GM12878 (cell line): ENCODE data around the gene STRBP. TPM values are rescaled to one million over a fixed set of nuclear protein-coding genes. Genes with fewer than 3 reads are reported as not detected.

ENCODE experiments used
- ATAC-seq: fragments of 200-7000 bp; cut with Tn5 transposase; 3 replicates; pipeline ENCODE4 v1.9.1; 2020; ENCODE audit warnings: mild to moderate bottlenecking, moderate library complexity
- BruUV-seq: library from RNA; stranded (reverse); fragments of 400-500 nt; replicated peaks from 2 replicates; lab custom pipeline; 2021; lab: Mats Ljungman, UMichigan
- CTCF ChIA-PET: fragments of 300-600 bp; sonication (Branson Sonifier 250); formaldehyde crosslinking; extraction: SDS; loops from one replicate; lab custom pipeline; 2021; ENCODE audit warnings: inconsistent platforms; lab: Yijun Ruan, JAX
- POLR2A ChIA-PET: fragments of 350-600 bp; formaldehyde crosslinking; extraction: SDS; loops from one replicate; lab custom pipeline; 2021; ENCODE audit warnings: inconsistent platforms; lab: Charles Lee
- RAD21 ChIA-PET: fragments of 300-600 bp; sonication (Branson Sonifier 250); formaldehyde crosslinking; loops from one replicate; lab custom pipeline; 2023; ENCODE audit warnings: antibody characterized with exemption; ENCODE audit not compliant: unreplicated experiment; lab: Charles Lee
- SMC1A ChIA-PET: fragments of 300-600 bp; sonication (Branson Sonifier 250); formaldehyde crosslinking; loops from one replicate; lab custom pipeline; 2023; ENCODE audit not compliant: unreplicated experiment, uncharacterized antibody; lab: Charles Lee
- DNase-seq: peaks from one replicate; pipeline ENCODE4 v3.0.0-alpha.2; 2011; ENCODE audit warnings: low read depth, low spot score
- FAIRE-seq: peaks from 3 replicates; lab custom pipeline; 2011; peaks lifted over from hg19 to GRCh38; lab: Jason Lieb, UNC
- H2AFZ ChIP-seq: 2 replicates; pipeline ENCODE4 v1.6.0; 2011; ENCODE audit warnings: low read depth, low read length, control low read depth; ENCODE audit not compliant: control insufficient read depth
- H3K27ac ChIP-seq: 2 replicates; pipeline ENCODE4 v1.5.1; 2011; ENCODE audit warnings: control low read depth; ENCODE audit not compliant: control insufficient read depth, insufficient read depth
- H3K27me3 ChIP-seq, 2 experiments: replicated peaks in 1 of 2; 2 replicates each; pipeline versions ENCODE4 v1.6.0 to v1.6.1; 2011; ENCODE audit warnings: low read length in 1 of 2; ENCODE audit not compliant: control insufficient read depth in 2 of 2, insufficient read depth in 2 of 2
- H3K36me3 ChIP-seq, 2 experiments: 2 replicates each; pipeline ENCODE4 v1.5.1; 2011; ENCODE audit warnings: low read length in 1 of 2; ENCODE audit not compliant: control insufficient read depth in 2 of 2, insufficient read depth in 2 of 2
- H3K4me1 ChIP-seq: 2 replicates; pipeline ENCODE4 v1.6.1; 2011; ENCODE audit warnings: mild to moderate bottlenecking, low read length, moderate library complexity, mixed read lengths; ENCODE audit not compliant: control insufficient read depth, insufficient read depth
- H3K4me2 ChIP-seq: 2 replicates; pipeline ENCODE4 v1.6.0; 2011; ENCODE audit warnings: control low read depth; ENCODE audit not compliant: control insufficient read depth, insufficient read depth
- H3K4me3 ChIP-seq: fragments of 200-600 bp; sonication (generic); 2 replicates; pipeline ENCODE4 v1.5.1; 2016
- H3K79me2 ChIP-seq: 2 replicates; pipeline ENCODE4 v1.6.0; 2011; ENCODE audit warnings: low read length; ENCODE audit not compliant: control insufficient read depth, insufficient read depth
- H3K9ac ChIP-seq: 2 replicates; pipeline ENCODE4 v1.8.0; 2011; ENCODE audit warnings: low read length, control low read depth, mixed read lengths; ENCODE audit not compliant: control insufficient read depth, insufficient read depth
- H3K9me3 ChIP-seq: replicated peaks from 3 replicates; pipeline ENCODE4 v1.5.1; 2011; ENCODE audit warnings: mild to moderate bottlenecking, low read length; ENCODE audit not compliant: control insufficient read depth, insufficient read depth
- H4K20me1 ChIP-seq: 2 replicates; pipeline ENCODE4 v1.6.0; 2011; ENCODE audit not compliant: control insufficient read depth, insufficient read depth
- BHLHE40 ChIP-seq, 2 experiments: fragments of 450-650 bp in 1 of 2; IDR thresholded peaks; 2 replicates each; pipeline ENCODE4 v1.6.1; 2011 to 2017; ENCODE audit warnings: low read depth in 2 of 2, borderline replicate concordance in 1 of 2, improper control_type of control experiment in 1 of 2, low read length in 1 of 2, mild to moderate bottlenecking in 1 of 2
- CEBPB ChIP-seq, 2 experiments: fragments of 150-350 bp in 1 of 2; IDR thresholded peaks; 2 replicates each; pipeline ENCODE4 v1.6.1; 2012 to 2014; ENCODE audit warnings: low read depth in 2 of 2, low read length in 2 of 2, borderline replicate concordance in 1 of 2, inconsistent platforms in 1 of 2
- CHD4 ChIP-seq: fragments of 200-600 bp; sonication (generic); IDR thresholded peaks from 2 replicates; pipeline ENCODE4 v1.6.1; 2016; ENCODE audit warnings: mild to moderate bottlenecking
- KAT2A ChIP-seq: conservative IDR thresholded peaks from 2 replicates; pipeline ENCODE4 v1.6.1; 2011; ENCODE audit warnings: low read depth, low read length; ENCODE audit not compliant: control insufficient read depth
- KDM1A ChIP-seq: fragments of 200-600 bp; sonication (generic); IDR thresholded peaks from 2 replicates; pipeline ENCODE4 v1.6.1; 2016; ENCODE audit warnings: borderline replicate concordance
- POLR2AphosphoS5 ChIP-seq: IDR thresholded peaks from 2 replicates; pipeline ENCODE4 v1.6.1; 2011; ENCODE audit warnings: mild to moderate bottlenecking, low read length, inconsistent platforms
- RELA ChIP-seq: fragments of 450-650 bp; IDR thresholded peaks from 2 replicates; pipeline ENCODE4 v1.8.0; 2014; ENCODE audit warnings: borderline replicate concordance; ENCODE audit not compliant: partially characterized antibody
- RELB ChIP-seq: fragments of 450-650 bp; IDR thresholded peaks from 2 replicates; pipeline ENCODE4 v1.6.1; 2017; ENCODE audit warnings: low read depth, mild to moderate bottlenecking, moderate library complexity
- RUNX3 ChIP-seq: IDR thresholded peaks from 2 replicates; pipeline ENCODE4 v1.6.1; 2012; ENCODE audit warnings: low read length, inconsistent platforms
- TARDBP ChIP-seq: IDR thresholded peaks from 2 replicates; pipeline ENCODE4 v1.6.1; 2016; ENCODE audit warnings: borderline replicate concordance
- USF2 ChIP-seq: IDR thresholded peaks from 2 replicates; pipeline ENCODE4 v1.6.1; 2011; ENCODE audit warnings: low read depth, low read length, improper control_type of control experiment, borderline replicate concordance
- ZBTB40 ChIP-seq: fragments of 450-650 bp; IDR thresholded peaks from 2 replicates; pipeline ENCODE4 v1.6.1; 2016; ENCODE audit warnings: mild to moderate bottlenecking, moderate library complexity, borderline replicate concordance
- WGBS: methylation state at CpG from one replicate; pipeline ENCODE4 v1.1.6; 2016; ENCODE audit warnings: low lambda C conversion rate; ENCODE audit not compliant: insufficient replicate concordance, insufficient coverage; ENCODE audit errors: missing lambda C conversion rate; 5-methylcytosine and 5-hydroxymethylcytosine counted together
- in situ Hi-C: fragments of 300-500 bp; cut with MboI; formaldehyde crosslinking; loops from 9 replicates; pipeline ENCODE4 v1.14.3; 2018; ENCODE audit warnings: mixed read lengths
- intact Hi-C: fragments of 100-400 bp; cut with micrococcal nuclease; formaldehyde crosslinking; loops from one replicate; pipeline ENCODE4 v1.14.2; 2022; ENCODE audit not compliant: unreplicated experiment
- polyA plus RNA-seq, 11 experiments: library from polyadenylated mRNA; depleted of rRNA in 4 of 11; unstranded in 6 of 11; stranded (reverse) in 5 of 11; fragments of >200 nt; fragmentation: Nextera tagmentation in 4 of 11; fragmentation: Illumina TruSeq in 1 of 11; extraction: Ambion mirVana in 4 of 11; extraction: Trizol in 1 of 11; gene quantifications; 1 replicate in 1 of 11; 2 replicates in 10 of 11; pipeline versions ENCODE4 v1.2.1 to v1.2.3, GENCODE V29; 2011 to 2016; ENCODE audit warnings: inconsistent platforms in 2 of 11, missing spikeins in 2 of 11, low read depth in 1 of 11
- total RNA-seq, 4 experiments: library from RNA; depleted of rRNA in 3 of 4; stranded (reverse); fragments of >200 nt in 3 of 4; fragmentation: Illumina TruSeq in 1 of 4; extraction: Trizol in 1 of 4; gene quantifications; 2 replicates each; pipeline versions ENCODE4 v1.2.1 to v1.2.3, GENCODE V29; 2013 to 2021
- TF ChIP-seq, protein P1 (sequence below): fragments of 450-650 bp; formaldehyde crosslinking; IDR thresholded peaks from 2 replicates; pipeline ENCODE4 v1.4.0; 2022; ENCODE audit warnings: mild to moderate bottlenecking, moderate library complexity
- TF ChIP-seq, protein P2 (sequence below): IDR thresholded peaks from 2 replicates; pipeline ENCODE4 v1.6.1; 2011; ENCODE audit warnings: low read depth, mild to moderate bottlenecking, low read length, moderate library complexity, borderline replicate concordance; ENCODE audit errors: extremely low read depth

The STRBP gene
- total and polyA plus RNA-seq, 10 of the 15 experiments (the other 5 are each of a cell fraction or from before 2014, with no cell fraction given) = 31.0 to 96.8 (median 71.4) TPM

- in situ Hi-C loops = no loop called here
- CTCF ChIA-PET = interaction anchor here (0.6 kb wide), 1 partner anchor 77 kb away, joined by 5 read pairs; no protein-coding TSS in a partner anchor
- TF ChIP-seq BHLHE40 (IDR thresholded peaks at IDR 0.05; ENCODE audit: borderline replicate concordance in 1 of 2, low read depth in 2 of 2, low read length in 1 of 2) (no peak), KAT2A (no peak), CEBPB (IDR thresholded peaks at IDR 0.05; ENCODE audit: borderline replicate concordance in 1 of 2, low read depth in 2 of 2, low read length in 2 of 2) (no peak), KDM1A (no peak), USF2 (no peak), CHD4 (no peak), RELB (no peak), RUNX3 (no peak), TARDBP (no peak), ZBTB40 (no peak), POLR2AphosphoS5 (no peak), RELA (no peak)
- TF ChIP-seq, protein P1, sequence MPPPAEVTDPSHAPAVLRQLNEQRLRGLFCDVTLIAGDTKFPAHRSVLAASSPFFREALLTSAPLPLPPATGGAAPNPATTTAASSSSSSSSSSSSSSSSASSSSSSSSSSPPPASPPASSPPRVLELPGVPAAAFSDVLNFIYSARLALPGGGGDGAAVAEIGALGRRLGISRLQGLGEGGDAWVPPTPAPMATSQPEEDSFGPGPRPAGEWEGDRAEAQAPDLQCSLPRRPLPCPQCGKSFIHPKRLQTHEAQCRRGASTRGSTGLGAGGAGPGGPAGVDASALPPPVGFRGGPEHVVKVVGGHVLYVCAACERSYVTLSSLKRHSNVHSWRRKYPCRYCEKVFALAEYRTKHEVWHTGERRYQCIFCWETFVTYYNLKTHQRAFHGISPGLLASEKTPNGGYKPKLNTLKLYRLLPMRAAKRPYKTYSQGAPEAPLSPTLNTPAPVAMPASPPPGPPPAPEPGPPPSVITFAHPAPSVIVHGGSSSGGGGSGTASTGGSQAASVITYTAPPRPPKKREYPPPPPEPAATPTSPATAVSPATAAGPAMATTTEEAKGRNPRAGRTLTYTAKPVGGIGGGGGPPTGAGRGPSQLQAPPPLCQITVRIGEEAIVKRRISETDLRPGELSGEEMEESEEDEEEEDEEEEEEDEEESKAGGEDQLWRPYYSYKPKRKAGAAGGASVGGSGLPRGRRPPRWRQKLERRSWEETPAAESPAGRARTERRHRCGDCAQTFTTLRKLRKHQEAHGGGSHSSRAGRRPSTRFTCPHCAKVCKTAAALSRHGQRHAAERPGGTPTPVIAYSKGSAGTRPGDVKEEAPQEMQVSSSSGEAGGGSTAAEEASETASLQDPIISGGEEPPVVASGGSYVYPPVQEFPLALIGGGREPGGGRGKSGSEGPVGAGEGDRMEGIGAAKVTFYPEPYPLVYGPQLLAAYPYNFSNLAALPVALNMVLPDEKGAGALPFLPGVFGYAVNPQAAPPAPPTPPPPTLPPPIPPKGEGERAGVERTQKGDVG (CRISPR knock-in tag) = no peak
- TF ChIP-seq, protein P2, sequence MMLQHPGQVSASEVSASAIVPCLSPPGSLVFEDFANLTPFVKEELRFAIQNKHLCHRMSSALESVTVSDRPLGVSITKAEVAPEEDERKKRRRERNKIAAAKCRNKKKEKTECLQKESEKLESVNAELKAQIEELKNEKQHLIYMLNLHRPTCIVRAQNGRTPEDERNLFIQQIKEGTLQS = no peak
These were observed 16.3 kb upstream of the STRBP start for GRCh38 chr9:123284656-123285055.

More at GRCh38 chr9:123284656-123285055, 16.3 kb upstream of the STRBP start:
- H3K4me3 ChIP-seq = no peak overlapping the region
- H3K9me3 ChIP-seq = no peaks in the 10 kb centered on the region
- H4K20me1 ChIP-seq = no peaks in the 10 kb centered on the region
- no peak overlapping the region for H3K9ac ChIP-seq
- no peaks in the 10 kb centered on the region for H3K4me1 ChIP-seq
- SMC1A ChIA-PET = interaction anchor here (1.3 kb wide), 1 partner anchor 23 kb away, joined by 4 read pairs; no protein-coding TSS in a partner anchor
- no peak overlapping the region for H3K27ac ChIP-seq
- H2AFZ ChIP-seq = no peak overlapping the region
- DNase-seq = no peak
- POLR2A ChIA-PET = no interaction called here
- no TSS peak for BruUV-seq
- no peaks in the 10 kb centered on the region for H3K27me3 ChIP-seq
- no peak for FAIRE-seq
- RAD21 ChIA-PET = no interaction called here
- ATAC-seq = no peak
- 82% methylated on average over 7 of the region's 7 CpGs for WGBS
- no peak overlapping the region for H3K4me2 ChIP-seq
- intact Hi-C loops = no loop called here
- H3K79me2 ChIP-seq = no peaks in the 10 kb centered on the region
- no peaks in the 10 kb centered on the region for H3K36me3 ChIP-seq
